K562 (cell line): ENCODE measurements around the gene NALCN. TPM values are rescaled to one million over a fixed set of nuclear protein-coding genes. Genes with fewer than 3 reads are reported as not detected.

Source experiments
- ATAC-seq: fragments of 200-7000 bp; cut with Tn5 transposase; 3 replicates; pipeline ENCODE4 v1.9.1; 2020; ENCODE audit warnings: moderate library complexity
- BruUV-seq: library from RNA; stranded (reverse); fragments of 400-500 nt; replicated peaks from 2 replicates; lab custom pipeline; 2021; lab: Mats Ljungman, UMichigan
- CTCF ChIA-PET: fragments of 300-600 bp; formaldehyde crosslinking; extraction: SDS; loops from one replicate; lab custom pipeline; 2021; ENCODE audit warnings: low intra/inter-chr PET ratio; lab: Yijun Ruan, JAX
- POLR2A ChIA-PET: fragments of 300-600, 350-650 bp; sonication (Branson Sonifier 250); formaldehyde crosslinking; extraction: SDS; loops from one replicate; lab custom pipeline; 2021; ENCODE audit warnings: antibody characterized with exemption, inconsistent platforms; lab: Yijun Ruan, JAX
- DNase-seq, 4 experiments: peaks; one replicate each; pipeline versions ENCODE4 v3.0.0 to v3.0.0-alpha.2; 2011 to 2018; ENCODE audit warnings: low spot score in 3 of 4, mixed read lengths in 3 of 4; ENCODE audit errors: extremely low read depth in 1 of 4
- FAIRE-seq: peaks from 2 replicates; lab custom pipeline; 2011; peaks lifted over from hg19 to GRCh38; lab: Jason Lieb, UNC
- H2AFZ ChIP-seq: 2 replicates; pipeline ENCODE4 v1.6.0; 2011; ENCODE audit warnings: low read depth, low read length, control low read depth, inconsistent platforms
- H3K27ac ChIP-seq: fragments of 200-600 bp; 3 replicates; pipeline ENCODE4 v1.8.0; 2011; ENCODE audit warnings: low read depth, mild to moderate bottlenecking, control low read depth, inconsistent platforms, low read length, moderate library complexity, mixed read lengths; ENCODE audit errors: extremely low read depth
- H3K27me3 ChIP-seq, 2 experiments: fragments of 300-600 bp in 1 of 2; 2 replicates in 1 of 2; 3 replicates in 1 of 2; pipeline versions ENCODE4 v1.6.0 to v1.8.0; 2011; ENCODE audit warnings: inconsistent platforms in 2 of 2, low read length in 2 of 2, mild to moderate bottlenecking in 1 of 2, mixed read lengths in 1 of 2, moderate library complexity in 1 of 2; ENCODE audit not compliant: control insufficient read depth in 2 of 2, insufficient read depth in 2 of 2
- H3K36me3 ChIP-seq: fragments of 300-600 bp; 3 replicates; pipeline ENCODE4 v1.8.0; 2011; ENCODE audit warnings: mild to moderate bottlenecking, low read length, inconsistent platforms; ENCODE audit not compliant: control insufficient read depth, insufficient read depth
- H3K4me1 ChIP-seq, 2 experiments: fragments of 200-600 bp in 1 of 2; replicated peaks in 1 of 2; 2 replicates in 1 of 2; 3 replicates in 1 of 2; pipeline versions ENCODE4 v1.5.1 to v1.8.0; 2011; ENCODE audit warnings: inconsistent platforms in 2 of 2, low read length in 2 of 2, mild to moderate bottlenecking in 1 of 2, mixed read lengths in 1 of 2, moderate library complexity in 1 of 2; ENCODE audit not compliant: control insufficient read depth in 2 of 2, insufficient read depth in 2 of 2
- H3K4me2 ChIP-seq: 2 replicates; pipeline ENCODE4 v1.6.1; 2011; ENCODE audit warnings: low read length, control low read depth, inconsistent platforms, mixed read lengths; ENCODE audit not compliant: insufficient read depth
- H3K4me3 ChIP-seq: fragments of 200-600 bp; sonication (generic), shearing (Covaris generic); 2 replicates; pipeline ENCODE4 v1.5.1; 2016; ENCODE audit warnings: control low read depth, inconsistent platforms
- H3K79me2 ChIP-seq: fragments of 200-600 bp; 3 replicates; pipeline ENCODE4 v1.8.0; 2011; ENCODE audit warnings: low read length, inconsistent platforms; ENCODE audit not compliant: control insufficient read depth, insufficient read depth
- H3K9ac ChIP-seq, 2 experiments: 2 replicates each; pipeline versions ENCODE4 v1.6.0 to v1.6.1; 2011; ENCODE audit warnings: low read depth in 2 of 2, low read length in 2 of 2, control low read depth in 1 of 2, inconsistent platforms in 1 of 2, mild to moderate bottlenecking in 1 of 2, mixed read lengths in 1 of 2; ENCODE audit not compliant: insufficient read depth in 1 of 2
- H3K9me1 ChIP-seq: one replicate; pipeline ENCODE4 v1.6.0; 2011; ENCODE audit warnings: inconsistent platforms, mild to moderate bottlenecking, low read length, moderate library complexity; ENCODE audit not compliant: control insufficient read depth, insufficient read depth
- H3K9me3 ChIP-seq: replicated peaks from 2 replicates; pipeline ENCODE4 v1.5.1; 2011; ENCODE audit warnings: low read depth, low read length, inconsistent platforms; ENCODE audit not compliant: control insufficient read depth, insufficient read depth
- H4K20me1 ChIP-seq: replicated peaks from 2 replicates; pipeline ENCODE4 v1.6.1; 2011; ENCODE audit warnings: low read length, inconsistent platforms, mixed read lengths; ENCODE audit not compliant: control insufficient read depth, insufficient read depth
- HNRNPK ChIP-seq: fragments of 200-400 bp; formaldehyde crosslinking; IDR thresholded peaks from one replicate; pipeline ENCODE4 v1.6.1; 2018; ENCODE audit warnings: mild to moderate bottlenecking, low read depth, low read length; ENCODE audit not compliant: poor library complexity, severe bottlenecking
- L3MBTL2 ChIP-seq: fragments of 450-650 bp; IDR thresholded peaks from 2 replicates; pipeline ENCODE4 v1.6.1; 2016; ENCODE audit warnings: mild to moderate bottlenecking, moderate library complexity
- MAFG ChIP-seq: fragments of 450-650 bp; conservative IDR thresholded peaks from 2 replicates; pipeline ENCODE4 v1.6.1; 2016; ENCODE audit warnings: missing genetic modification characterization, missing compliant biosample characterization
- SAP30 ChIP-seq: fragments of 200-600 bp; sonication (generic); IDR thresholded peaks from 2 replicates; pipeline ENCODE4 v1.6.1; 2012; ENCODE audit warnings: borderline replicate concordance, low read depth, mild to moderate bottlenecking, moderate library complexity, low read length, control low read depth, inconsistent platforms; ENCODE audit not compliant: insufficient read depth, poor library complexity, severe bottlenecking
- ZNF184 ChIP-seq: sonication (generic); formaldehyde crosslinking; IDR thresholded peaks from 2 replicates; pipeline ENCODE4 v1.5.0; 2020; ENCODE audit warnings: missing genetic modification reagents
- WGBS: fragments of 100-300 bp; shearing (Covaris generic); methylation state at CpG from one replicate; pipeline ENCODE4 v1.1.6; 2016; ENCODE audit warnings: low coverage, mixed read lengths; ENCODE audit not compliant: insufficient coverage; ENCODE audit errors: missing lambda C conversion rate; 5-methylcytosine and 5-hydroxymethylcytosine counted together
- in situ Hi-C: fragments of 300-500 bp; cut with MboI; formaldehyde crosslinking; loops from 4 replicates; pipeline ENCODE4 v1.15.0; 2018; ENCODE audit warnings: inconsistent platforms, mixed read lengths
- intact Hi-C: fragments of 100-400 bp; cut with micrococcal nuclease; formaldehyde crosslinking; loops from 2 replicates; pipeline ENCODE4 v1.14.2; 2022
- polyA plus RNA-seq, 8 experiments: library from polyadenylated mRNA; depleted of rRNA in 4 of 8; stranded (reverse) in 5 of 8; unstranded in 3 of 8; fragments of >200 nt; fragmentation: Nextera tagmentation in 2 of 8; fragmentation: Illumina TruSeq in 1 of 8; extraction: Ambion mirVana in 2 of 8; extraction: Trizol in 1 of 8; gene quantifications; 2 replicates each; pipeline versions ENCODE4 v1.2.1 to v1.2.3, GENCODE V29; 2011 to 2014; ENCODE audit warnings: inconsistent platforms in 1 of 8, missing spikeins in 1 of 8
- total RNA-seq, 7 experiments: library from RNA; depleted of rRNA in 6 of 7; stranded (reverse); fragments of >200 nt in 6 of 7; fragmentation: Illumina TruSeq in 2 of 7; extraction: Trizol in 2 of 7; gene quantifications; 2 replicates each; pipeline versions ENCODE4 v1.2.1 to v1.2.3, GENCODE V29; 2011 to 2021; ENCODE audit warnings: low replicate concordance in 1 of 7
- TF ChIP-seq, protein P1 (sequence below): IDR thresholded peaks from 2 replicates; pipeline ENCODE4 v1.6.1; 2011; ENCODE audit warnings: borderline replicate concordance, low read depth, mild to moderate bottlenecking, moderate library complexity, low read length; ENCODE audit not compliant: insufficient read depth, poor library complexity, severe bottlenecking
- TF ChIP-seq, protein P2 (sequence below): fragments of 450-650 bp; IDR thresholded peaks from 2 replicates; pipeline ENCODE4 v1.6.1; 2016; ENCODE audit warnings: mild to moderate bottlenecking, moderate library complexity

The NALCN gene
- total and polyA plus RNA-seq, 9 of the 15 experiments (the other 6 are each of a cell fraction or from before 2014, with no cell fraction given), result not detected

DNA sequence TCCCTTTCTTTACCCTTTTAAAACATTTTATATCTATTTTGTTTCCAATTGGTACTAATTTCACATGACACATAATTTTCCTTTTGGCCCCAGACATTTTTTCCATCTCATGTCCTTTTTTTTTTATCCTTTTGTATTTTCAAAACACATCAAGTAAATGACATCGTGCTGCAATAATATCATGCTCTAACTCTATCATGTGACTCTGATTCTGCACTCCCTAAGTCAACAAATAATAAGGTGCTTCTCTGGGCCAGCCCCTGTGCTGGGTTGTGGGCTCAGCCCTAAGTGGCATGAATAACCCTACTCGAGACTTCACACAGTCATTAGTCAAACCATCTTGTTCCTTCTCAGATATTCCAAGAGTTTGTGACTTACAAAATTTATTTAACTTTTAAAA lies 21.7 kb downstream of the NALCN start (continued):
- TF ChIP-seq ZNF184 (CRISPR knock-in tag) (no peak), L3MBTL2 (no peak), SAP30 (no peak), MAFG (tag) (no peak)
- TF ChIP-seq, protein P1, sequence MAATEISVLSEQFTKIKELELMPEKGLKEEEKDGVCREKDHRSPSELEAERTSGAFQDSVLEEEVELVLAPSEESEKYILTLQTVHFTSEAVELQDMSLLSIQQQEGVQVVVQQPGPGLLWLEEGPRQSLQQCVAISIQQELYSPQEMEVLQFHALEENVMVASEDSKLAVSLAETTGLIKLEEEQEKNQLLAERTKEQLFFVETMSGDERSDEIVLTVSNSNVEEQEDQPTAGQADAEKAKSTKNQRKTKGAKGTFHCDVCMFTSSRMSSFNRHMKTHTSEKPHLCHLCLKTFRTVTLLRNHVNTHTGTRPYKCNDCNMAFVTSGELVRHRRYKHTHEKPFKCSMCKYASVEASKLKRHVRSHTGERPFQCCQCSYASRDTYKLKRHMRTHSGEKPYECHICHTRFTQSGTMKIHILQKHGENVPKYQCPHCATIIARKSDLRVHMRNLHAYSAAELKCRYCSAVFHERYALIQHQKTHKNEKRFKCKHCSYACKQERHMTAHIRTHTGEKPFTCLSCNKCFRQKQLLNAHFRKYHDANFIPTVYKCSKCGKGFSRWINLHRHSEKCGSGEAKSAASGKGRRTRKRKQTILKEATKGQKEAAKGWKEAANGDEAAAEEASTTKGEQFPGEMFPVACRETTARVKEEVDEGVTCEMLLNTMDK, result no peak

- Histone ChIP-seq H3K9ac (no peak overlapping the region), H4K20me1 (no peaks in the 10 kb centered on the region), H3K9me3 (no peaks in the 10 kb centered on the region), H3K27ac (no peak overlapping the region), H3K9me1 (no peaks in the 10 kb centered on the region), H3K36me3 (no peaks in the 10 kb centered on the region), H2AFZ (no peak overlapping the region), H3K79me2 (no peaks in the 10 kb centered on the region), H3K4me1 (no peaks in the 10 kb centered on the region), H3K27me3 (no peaks in the 10 kb centered on the region), H3K4me2 (no peak overlapping the region), H3K4me3 (no peak overlapping the region)
- DNase-seq (no peak), FAIRE-seq (no peak), ATAC-seq (no peak)
- in situ Hi-C loops, result no loop called here
- POLR2A ChIA-PET, result no interaction called here
- CTCF ChIA-PET, result no interaction called here
- intact Hi-C loops, result no loop called here
- BruUV-seq, result no TSS peak
- WGBS, result 0% methylated on average over 3 of the region's 3 CpGs
- TF ChIP-seq HNRNPK, result no peak
- TF ChIP-seq, protein P2, sequence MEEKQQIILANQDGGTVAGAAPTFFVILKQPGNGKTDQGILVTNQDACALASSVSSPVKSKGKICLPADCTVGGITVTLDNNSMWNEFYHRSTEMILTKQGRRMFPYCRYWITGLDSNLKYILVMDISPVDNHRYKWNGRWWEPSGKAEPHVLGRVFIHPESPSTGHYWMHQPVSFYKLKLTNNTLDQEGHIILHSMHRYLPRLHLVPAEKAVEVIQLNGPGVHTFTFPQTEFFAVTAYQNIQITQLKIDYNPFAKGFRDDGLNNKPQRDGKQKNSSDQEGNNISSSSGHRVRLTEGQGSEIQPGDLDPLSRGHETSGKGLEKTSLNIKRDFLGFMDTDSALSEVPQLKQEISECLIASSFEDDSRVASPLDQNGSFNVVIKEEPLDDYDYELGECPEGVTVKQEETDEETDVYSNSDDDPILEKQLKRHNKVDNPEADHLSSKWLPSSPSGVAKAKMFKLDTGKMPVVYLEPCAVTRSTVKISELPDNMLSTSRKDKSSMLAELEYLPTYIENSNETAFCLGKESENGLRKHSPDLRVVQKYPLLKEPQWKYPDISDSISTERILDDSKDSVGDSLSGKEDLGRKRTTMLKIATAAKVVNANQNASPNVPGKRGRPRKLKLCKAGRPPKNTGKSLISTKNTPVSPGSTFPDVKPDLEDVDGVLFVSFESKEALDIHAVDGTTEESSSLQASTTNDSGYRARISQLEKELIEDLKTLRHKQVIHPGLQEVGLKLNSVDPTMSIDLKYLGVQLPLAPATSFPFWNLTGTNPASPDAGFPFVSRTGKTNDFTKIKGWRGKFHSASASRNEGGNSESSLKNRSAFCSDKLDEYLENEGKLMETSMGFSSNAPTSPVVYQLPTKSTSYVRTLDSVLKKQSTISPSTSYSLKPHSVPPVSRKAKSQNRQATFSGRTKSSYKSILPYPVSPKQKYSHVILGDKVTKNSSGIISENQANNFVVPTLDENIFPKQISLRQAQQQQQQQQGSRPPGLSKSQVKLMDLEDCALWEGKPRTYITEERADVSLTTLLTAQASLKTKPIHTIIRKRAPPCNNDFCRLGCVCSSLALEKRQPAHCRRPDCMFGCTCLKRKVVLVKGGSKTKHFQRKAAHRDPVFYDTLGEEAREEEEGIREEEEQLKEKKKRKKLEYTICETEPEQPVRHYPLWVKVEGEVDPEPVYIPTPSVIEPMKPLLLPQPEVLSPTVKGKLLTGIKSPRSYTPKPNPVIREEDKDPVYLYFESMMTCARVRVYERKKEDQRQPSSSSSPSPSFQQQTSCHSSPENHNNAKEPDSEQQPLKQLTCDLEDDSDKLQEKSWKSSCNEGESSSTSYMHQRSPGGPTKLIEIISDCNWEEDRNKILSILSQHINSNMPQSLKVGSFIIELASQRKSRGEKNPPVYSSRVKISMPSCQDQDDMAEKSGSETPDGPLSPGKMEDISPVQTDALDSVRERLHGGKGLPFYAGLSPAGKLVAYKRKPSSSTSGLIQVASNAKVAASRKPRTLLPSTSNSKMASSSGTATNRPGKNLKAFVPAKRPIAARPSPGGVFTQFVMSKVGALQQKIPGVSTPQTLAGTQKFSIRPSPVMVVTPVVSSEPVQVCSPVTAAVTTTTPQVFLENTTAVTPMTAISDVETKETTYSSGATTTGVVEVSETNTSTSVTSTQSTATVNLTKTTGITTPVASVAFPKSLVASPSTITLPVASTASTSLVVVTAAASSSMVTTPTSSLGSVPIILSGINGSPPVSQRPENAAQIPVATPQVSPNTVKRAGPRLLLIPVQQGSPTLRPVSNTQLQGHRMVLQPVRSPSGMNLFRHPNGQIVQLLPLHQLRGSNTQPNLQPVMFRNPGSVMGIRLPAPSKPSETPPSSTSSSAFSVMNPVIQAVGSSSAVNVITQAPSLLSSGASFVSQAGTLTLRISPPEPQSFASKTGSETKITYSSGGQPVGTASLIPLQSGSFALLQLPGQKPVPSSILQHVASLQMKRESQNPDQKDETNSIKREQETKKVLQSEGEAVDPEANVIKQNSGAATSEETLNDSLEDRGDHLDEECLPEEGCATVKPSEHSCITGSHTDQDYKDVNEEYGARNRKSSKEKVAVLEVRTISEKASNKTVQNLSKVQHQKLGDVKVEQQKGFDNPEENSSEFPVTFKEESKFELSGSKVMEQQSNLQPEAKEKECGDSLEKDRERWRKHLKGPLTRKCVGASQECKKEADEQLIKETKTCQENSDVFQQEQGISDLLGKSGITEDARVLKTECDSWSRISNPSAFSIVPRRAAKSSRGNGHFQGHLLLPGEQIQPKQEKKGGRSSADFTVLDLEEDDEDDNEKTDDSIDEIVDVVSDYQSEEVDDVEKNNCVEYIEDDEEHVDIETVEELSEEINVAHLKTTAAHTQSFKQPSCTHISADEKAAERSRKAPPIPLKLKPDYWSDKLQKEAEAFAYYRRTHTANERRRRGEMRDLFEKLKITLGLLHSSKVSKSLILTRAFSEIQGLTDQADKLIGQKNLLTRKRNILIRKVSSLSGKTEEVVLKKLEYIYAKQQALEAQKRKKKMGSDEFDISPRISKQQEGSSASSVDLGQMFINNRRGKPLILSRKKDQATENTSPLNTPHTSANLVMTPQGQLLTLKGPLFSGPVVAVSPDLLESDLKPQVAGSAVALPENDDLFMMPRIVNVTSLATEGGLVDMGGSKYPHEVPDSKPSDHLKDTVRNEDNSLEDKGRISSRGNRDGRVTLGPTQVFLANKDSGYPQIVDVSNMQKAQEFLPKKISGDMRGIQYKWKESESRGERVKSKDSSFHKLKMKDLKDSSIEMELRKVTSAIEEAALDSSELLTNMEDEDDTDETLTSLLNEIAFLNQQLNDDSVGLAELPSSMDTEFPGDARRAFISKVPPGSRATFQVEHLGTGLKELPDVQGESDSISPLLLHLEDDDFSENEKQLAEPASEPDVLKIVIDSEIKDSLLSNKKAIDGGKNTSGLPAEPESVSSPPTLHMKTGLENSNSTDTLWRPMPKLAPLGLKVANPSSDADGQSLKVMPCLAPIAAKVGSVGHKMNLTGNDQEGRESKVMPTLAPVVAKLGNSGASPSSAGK, result no peak
These were observed 23.2 kb downstream of the NALCN start for GRCh38 chr13:101393140-101393539.
